ENCODE results near the gene ISLR2.

The ISLR2 gene

DNA sequence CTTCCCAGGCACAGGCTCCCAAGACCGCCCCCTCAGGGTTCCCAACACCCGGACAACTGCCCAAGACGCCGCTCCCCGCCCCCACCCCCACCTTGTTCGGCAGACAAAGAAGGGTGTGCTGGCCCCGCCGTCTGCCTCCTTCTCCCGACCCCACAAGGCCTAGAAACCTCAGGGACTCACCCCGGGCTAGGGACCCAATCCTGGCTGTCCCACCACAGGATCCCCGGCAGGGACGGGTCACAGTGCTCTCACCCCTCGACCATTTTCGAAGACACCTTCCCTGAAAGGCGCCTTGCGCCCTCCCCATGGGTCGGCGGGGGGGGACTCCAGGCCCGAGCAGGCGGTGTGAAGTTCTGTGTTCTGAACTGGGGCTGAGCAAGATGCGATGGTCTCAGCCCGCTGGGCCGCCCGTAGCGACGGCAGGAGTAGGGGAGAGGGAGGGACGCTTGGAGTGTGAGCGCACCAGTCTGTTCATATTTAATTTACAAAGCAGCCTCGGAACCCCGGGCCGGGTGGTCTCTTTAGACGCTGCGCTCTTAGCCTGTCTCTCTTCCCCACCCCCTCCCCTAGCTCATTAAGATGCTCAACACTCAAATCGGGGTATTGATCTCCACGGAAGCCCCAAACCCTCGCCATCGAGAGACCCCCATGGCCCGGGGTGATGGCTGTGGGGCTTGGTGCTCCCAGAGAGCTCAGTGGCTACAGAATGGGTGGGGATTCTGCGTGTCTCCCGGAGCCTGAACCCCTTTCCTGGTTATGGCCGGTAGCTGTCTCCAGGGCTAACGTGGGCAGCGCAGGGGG, 1.4 kb upstream of the ISLR2 start:
- no peak for DNase-seq (ENCODE audit: low read depth in 2 of 2)

DNA sequence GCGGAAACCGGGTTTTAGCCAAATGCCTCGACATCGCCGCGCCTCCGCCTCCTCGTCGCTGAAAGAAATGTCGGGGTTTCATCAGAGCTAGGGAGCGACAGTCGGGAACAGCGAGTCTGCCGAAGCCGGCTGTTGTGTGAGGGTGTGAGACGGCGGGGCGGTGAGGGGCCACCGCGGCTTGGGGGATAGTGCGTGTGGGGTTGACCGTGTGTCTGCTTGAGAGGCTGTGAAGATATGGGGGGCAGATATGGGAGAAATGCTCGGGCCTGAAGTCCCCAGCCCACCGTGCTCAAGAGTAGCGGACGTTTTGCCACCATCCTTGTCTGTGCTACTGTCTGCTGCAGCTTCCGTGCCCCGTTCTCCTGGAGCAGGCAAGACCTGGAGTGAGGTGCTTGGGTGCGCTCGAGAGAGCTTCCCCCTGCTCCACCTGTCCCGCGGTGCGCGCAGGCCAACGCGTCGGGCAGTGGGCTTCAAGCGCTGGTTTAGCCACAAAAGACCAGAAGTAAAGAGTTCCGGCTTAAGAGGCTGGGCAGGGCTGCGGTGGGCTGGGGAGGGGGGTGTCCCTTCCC, 716 bp upstream of the ISLR2 start:
- DNase-seq (ENCODE audit: low read depth in 2 of 2), result no peak

DNA sequence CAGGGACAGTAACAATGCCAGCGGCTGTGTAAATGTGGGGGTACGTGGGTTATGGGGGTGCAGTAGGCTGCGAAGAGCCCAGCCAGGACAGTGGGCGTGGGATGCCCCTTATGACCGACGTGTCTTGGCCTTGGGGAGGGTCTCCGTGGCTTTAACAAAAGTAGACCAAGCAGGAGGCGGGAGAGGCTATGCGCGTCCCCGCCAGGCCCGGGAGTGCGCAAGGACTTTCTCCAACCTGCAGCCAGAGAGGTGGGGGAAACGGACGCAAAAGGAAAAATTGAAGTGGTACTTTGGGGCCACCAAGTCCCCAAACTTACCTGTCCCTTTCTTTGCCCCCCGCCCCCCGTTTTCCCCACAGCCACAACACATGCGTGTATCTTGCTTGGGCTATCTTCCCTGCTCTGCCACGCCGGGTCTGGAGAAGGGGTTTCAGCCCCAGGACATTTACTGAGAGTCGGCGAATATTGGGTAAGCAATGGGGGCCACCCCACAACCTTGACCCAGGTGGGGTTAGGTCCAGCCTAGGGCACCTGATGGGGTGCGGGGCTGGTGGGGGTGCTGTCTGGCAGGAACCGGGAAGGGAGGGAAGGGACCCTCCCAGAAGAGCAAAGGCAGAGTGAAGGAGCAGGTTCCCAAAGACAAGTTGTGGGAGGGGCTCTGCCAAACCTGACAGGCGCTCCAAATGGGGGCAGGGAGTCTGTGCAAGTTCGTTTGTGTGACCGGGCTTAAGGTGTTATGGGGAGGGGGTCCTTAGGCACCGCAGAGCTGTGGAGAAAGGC, 652 bp downstream of the ISLR2 start:
- DNase-seq (ENCODE audit: low read depth in 2 of 2), result no peak

DNA sequence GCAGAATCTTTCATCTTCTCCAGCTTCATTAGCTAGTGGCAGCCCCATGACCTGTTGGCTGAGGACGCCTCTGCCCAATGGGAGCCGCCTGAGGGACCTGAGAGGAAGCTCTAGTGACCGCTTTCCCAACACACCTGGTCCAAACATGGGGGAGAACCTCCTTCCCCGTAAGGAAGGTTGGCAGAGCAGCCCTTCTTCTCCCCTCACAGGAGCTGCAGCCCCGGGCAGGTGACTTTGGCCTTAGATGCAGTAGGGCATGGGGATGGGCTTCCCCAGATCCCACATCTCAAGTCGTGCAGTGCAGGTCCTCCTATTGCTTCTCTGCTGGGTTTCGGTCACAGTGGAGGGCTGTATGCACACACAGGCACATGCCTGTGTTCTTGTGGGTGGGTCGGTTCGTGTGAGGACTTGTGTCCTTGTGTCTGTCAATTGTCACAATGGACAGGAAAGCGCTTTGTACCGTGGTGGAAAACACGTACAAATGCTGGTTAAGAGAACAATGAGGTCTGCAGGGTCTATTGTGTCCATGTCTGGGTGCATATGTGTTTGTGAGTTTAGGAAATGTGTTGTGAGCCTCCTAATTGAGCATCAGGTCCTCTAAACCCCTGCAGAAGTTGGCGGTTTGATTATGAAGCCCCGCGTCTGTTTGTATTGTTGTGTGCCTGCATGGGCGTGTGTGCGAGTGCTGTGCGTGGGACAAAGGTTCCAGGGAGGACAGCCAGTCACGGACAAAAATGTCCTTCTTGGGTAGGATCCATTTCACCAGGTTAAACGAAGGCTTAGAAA, 1.4 kb downstream of the ISLR2 start:
- DNase-seq (ENCODE audit: low read depth in 2 of 2), result no peak

DNA sequence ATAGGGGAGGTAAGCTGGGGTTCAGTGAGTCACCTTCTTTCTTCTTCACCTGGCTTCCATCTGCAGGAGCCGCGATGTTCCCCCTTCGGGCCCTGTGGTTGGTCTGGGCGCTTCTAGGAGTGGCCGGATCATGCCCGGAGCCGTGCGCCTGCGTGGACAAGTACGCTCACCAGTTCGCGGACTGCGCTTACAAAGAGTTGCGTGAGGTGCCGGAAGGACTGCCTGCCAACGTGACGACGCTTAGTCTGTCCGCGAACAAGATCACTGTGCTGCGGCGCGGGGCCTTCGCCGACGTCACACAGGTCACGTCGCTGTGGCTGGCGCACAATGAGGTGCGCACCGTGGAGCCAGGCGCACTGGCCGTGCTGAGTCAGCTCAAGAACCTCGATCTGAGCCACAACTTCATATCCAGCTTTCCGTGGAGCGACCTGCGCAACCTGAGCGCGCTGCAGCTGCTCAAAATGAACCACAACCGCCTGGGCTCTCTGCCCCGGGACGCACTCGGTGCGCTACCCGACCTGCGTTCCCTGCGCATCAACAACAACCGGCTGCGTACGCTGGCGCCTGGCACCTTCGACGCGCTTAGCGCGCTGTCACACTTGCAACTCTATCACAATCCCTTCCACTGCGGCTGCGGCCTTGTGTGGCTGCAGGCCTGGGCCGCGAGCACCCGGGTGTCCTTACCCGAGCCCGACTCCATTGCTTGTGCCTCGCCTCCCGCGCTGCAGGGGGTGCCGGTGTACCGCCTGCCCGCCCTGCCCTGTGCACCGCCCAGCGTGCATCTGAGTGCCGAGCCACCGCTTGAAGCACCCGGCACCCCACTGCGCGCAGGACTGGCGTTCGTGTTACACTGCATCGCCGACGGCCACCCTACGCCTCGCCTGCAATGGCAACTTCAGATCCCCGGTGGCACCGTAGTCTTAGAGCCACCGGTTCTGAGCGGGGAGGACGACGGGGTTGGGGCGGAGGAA, 2.6 kb downstream of the ISLR2 start:
- DNase-seq (ENCODE audit: low read depth in 2 of 2), result no peak

DNA sequence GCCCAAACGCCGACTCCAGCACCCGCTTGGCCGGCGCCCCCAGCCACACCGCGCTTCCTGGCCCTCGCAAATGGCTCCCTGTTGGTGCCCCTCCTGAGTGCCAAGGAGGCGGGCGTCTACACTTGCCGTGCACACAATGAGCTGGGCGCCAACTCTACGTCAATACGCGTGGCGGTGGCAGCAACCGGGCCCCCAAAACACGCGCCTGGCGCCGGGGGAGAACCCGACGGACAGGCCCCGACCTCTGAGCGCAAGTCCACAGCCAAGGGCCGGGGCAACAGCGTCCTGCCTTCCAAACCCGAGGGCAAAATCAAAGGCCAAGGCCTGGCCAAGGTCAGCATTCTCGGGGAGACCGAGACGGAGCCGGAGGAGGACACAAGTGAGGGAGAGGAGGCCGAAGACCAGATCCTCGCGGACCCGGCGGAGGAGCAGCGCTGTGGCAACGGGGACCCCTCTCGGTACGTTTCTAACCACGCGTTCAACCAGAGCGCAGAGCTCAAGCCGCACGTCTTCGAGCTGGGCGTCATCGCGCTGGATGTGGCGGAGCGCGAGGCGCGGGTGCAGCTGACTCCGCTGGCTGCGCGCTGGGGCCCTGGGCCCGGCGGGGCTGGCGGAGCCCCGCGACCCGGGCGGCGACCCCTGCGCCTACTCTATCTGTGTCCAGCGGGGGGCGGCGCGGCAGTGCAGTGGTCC, 3.5 kb downstream of the ISLR2 start:
- DNase-seq (ENCODE audit: low read depth in 2 of 2), result no peak

DNA sequence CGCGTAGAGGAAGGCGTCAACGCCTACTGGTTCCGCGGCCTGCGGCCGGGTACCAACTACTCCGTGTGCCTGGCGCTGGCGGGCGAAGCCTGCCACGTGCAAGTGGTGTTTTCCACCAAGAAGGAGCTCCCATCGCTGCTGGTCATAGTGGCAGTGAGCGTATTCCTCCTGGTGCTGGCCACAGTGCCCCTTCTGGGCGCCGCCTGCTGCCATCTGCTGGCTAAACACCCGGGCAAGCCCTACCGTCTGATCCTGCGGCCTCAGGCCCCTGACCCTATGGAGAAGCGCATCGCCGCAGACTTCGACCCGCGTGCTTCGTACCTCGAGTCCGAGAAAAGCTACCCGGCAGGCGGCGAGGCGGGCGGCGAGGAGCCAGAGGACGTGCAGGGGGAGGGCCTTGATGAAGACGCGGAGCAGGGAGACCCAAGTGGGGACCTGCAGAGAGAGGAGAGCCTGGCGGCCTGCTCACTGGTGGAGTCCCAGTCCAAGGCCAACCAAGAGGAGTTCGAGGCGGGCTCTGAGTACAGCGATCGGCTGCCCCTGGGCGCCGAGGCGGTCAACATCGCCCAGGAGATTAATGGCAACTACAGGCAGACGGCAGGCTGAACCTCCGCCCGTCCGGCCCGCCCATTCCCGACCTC, 4.1 kb downstream of the ISLR2 start:
- no peak for DNase-seq (ENCODE audit: low read depth in 2 of 2)

DNA sequence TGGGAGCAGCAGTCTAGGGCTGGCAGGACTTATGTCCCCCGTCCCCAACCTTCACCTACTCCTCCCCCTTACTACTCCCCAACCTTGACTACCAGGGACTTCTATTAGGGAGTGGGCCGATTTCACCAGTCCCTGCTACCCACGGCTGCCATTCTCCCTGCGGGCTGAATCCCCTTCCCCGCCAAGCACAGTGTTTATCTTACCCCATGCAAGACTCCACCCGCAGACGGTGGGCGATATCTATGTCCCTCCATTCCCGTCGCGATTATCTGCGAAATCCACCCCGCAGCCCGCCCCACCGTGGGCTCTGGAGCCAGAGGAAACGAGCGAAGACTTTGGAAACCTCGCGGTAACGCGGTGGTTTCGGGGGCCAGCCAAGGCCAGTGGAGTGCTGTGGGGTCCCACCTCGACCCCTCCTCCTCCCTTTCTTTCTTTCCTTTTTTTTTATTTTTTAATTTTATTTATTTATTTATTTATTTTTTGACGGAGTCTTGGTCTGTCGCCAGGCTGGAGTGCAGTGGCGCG, 4.7 kb downstream of the ISLR2 start:
- DNase-seq (ENCODE audit: low read depth in 2 of 2), result no peak

DNA sequence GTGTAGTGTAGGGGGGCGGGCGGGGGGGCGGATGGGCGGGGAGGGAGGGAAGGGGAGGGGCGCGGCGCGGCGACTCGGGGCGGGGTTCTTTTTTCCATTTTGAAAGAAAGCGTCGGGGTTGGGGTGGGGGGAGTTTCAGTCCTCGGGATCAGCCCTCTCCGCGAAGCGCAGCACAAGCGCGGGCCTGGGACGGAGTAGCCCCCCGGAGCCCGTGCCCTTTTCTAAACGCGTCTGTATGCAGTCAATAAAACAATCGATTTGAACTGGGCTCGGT, 6.1 kb downstream of the ISLR2 start:
- DNase-seq (ENCODE audit: low read depth in 2 of 2), result no peak

DNA sequence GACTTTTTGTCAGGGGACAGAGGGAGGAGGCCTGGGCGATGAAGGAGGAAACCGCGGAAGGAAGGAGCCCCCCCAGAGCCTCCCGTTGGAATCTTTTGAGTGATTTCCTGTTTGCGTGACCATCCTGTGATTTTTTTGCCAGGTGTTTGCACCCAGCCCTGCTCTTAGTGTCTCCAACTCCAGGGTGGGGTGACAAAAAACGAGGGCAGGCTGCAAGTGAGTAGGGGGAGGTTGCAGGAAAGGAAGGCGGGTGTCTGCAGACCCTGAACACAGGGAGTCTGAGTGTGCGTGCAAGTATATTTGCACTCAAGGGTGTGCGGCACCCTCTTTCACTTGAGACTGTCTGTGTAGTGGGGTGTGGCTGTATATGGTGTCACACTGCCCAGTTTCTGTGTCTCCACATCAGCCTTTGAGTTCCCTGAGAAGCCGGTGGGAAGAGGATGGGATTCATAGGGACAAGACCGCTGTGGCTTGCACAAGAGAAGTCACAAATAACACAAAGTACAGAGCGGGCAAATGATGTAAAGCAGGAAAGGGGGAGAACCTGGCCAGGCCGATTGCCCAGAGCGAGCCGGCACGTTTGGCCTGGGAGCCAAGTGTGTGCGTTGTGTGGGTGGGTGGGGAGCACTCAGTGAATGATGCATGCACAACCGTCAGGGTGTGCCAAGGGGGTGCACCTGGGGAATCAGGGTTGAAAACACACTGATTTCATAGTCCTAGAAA, 6.6 kb downstream of the ISLR2 start:
- no peak for DNase-seq (ENCODE audit: low read depth in 2 of 2)

DNA sequence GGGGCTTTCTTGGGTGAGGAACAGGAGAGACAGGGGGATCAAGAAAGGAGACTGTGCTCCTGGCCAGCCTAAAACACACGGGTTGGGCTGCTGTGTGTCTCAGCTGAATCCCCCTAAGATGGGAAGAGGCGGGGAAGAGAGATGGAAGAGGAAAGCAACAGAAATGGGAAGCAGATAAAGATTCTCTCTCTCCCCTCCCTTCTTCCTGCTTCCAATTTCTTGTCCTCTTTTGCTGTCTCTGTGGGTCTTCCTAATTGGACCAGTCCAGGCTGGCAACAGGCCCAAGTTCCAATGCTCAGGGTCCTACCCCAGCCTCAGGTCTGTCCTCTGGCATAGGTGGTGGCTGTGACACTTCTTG, 7.1 kb downstream of the ISLR2 start:
- no peak for DNase-seq (ENCODE audit: low read depth in 2 of 2)

DNA sequence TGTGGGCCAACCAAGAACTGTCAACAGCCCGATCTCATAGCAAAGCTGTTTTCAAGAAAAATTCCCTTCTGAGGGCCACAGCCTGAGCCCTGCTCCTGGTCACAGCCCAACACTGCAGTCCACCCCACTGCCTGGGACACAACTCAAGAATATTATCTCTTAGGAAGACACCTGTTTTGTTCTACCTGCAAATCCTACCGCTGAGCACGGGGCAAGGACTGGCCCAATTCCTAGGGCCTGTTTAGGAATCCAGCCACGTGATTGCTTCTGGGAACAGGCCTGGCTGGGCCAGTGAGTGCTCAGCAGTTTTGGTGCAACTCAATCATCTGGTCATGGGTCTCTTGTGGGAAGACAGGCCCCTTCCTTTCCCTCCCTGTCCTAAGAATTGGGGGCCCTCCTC, 8.3 kb downstream of the ISLR2 start:
- DNase-seq (ENCODE audit: low read depth in 2 of 2), result no peak

DNA sequence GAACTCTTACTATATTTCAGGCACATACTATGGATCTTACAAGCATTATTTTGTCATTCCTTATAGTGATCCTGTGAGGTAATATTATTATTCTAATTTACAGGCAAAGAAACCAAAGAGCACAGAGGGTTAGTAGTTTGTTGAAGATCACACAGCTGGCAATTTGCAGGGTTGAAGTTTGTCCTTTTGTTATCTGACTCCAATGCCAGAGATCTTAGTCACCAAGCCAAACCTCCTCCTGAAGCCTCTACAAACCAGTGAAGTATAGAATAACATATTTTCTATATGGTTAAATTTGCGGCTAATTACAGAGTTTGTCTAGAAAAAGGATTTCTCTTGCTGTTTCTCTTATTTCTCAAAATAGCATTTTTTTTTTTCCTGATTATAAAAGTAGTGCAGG, 11.2 kb downstream of the ISLR2 start:
- no peak for DNase-seq (ENCODE audit: low read depth in 2 of 2)

DNA sequence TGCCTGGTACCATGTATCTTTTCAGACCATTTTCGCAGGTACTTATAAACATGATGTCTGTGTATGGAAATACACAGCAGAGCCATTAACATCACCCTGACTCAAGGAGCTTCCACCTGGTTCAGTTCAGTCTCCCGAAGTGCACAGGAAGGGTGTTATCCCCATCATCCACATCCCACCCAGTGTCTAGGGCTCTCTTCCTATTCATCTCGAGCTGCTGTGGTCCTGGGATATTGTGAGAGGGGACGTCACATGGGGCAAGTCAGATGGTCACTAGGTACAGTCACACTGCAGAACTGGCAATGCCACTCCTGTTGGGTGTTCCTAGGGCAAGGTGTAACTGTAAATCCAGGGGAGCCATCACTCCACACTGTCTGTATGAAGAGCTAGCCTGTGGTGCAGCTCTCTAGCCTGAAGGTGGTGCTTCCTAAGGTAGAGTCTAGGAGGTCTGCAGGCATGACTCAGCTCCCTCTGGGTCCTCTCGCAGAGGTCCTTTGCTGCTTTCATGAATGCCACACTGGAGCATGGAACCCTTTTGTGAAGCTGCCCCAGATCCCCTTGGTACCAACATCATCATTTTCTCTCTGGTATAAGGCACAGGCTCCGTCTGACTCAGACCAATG, 13.9 kb downstream of the ISLR2 start:
- no peak for DNase-seq (ENCODE audit: low read depth in 2 of 2)

DNA sequence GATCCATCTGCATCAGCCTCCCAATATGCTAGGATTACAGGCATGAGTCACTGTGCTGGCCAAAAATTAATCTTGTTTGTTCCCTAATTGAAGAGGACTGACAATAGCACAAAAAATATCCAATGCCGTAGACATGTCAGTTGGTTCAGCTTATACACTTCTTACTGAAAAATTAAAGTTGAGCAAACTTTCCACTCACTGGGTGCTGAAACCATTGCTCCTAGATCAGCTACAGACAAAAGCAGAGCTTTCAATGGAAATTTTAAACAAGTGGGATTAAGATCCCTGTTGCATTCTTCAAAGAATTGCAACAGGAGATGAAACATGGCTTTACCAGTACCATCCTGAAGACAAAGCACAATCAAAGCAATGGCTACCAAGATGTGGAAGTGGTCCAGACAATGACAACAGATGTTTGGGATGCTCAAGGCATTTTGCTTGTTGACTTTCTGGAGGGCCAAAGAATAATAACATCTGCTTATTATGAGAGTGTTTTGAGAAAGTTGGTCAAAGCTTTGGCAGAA, 16.0 kb downstream of the ISLR2 start:
- DNase-seq (ENCODE audit: low read depth in 2 of 2), result no peak

DNA sequence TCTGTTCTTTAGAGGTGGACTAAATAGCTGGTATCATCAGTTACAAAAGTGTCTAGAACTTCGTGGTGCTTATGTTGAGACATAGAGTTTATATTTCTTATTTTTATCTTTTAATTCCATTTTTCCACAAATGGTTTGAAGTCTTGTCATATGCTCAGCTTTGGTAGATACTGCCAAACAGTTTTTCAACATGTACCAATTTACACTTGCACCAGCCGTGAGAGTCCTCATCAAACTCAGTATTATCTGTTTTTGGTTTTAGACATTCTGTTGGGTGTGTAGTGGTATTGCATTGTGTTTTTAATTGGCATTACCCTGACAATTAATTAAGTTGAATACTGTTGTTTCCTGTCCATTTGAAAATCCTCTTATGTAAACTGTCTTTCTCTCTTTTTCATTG, 16.7 kb downstream of the ISLR2 start:
- no peak for DNase-seq (ENCODE audit: low read depth in 2 of 2)

DNA sequence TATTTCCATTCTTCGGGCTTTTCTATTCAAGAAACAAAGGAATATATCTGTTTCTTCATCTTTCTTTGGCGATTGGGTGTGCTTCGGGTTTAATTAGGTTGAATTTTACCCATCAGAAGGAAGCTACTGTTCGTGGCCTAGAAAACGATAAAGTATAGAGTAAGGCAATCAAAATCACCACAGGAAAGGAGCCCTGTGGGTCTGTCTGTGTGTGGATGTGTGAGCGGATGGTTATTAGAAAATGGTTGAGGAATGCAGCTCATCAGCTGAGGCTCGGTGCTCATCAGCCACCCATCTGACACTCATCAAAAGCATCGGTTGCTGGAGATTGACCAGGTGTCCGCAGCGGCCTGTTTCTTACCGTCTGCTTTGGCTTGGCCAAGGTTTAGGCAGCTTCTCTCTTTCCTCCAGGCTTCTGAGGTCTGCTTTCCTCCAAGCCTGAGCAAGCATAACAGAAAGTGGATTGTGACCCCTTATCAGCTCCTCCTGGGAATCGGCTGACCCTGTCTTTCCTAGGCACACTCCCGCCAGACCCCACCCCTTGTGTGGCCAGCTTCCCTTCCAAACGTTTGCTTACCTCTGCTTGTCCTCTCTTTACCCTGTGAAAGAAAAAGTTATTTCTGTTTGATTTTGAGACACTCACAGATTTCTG, 25.5 kb downstream of the ISLR2 start:
- no peak for DNase-seq (ENCODE audit: low read depth in 2 of 2)

Data from stimulated activated CD4-positive, alpha-beta T cell treated with anti-CD3 and anti-CD28 coated beads, Interleukin-12 subunit alpha, Interleukin-12 subunit beta, amount 100 ng/mL, for 24 hours (primary cell).